VCaP (cell line): Measurements from ENCODE around the gene CHD9.
"Not testable (repeated sequence)": the region's sequence is repeated elsewhere in the genome, so short reads cannot be mapped to it uniquely, and the experiment has no call there.

Source experiments
- H3K27ac ChIP-seq: fragments of 450-650 bp; 2 replicates; pipeline ENCODE4 v1.5.1; 2017
- CTCF ChIP-seq: fragments of 450-650 bp; conservative IDR thresholded peaks from 2 replicates; pipeline ENCODE4 v1.5.1; 2017; ENCODE audit warnings: mild to moderate bottlenecking, moderate library complexity

Gene CHD9

GRCh38 chr16:53159781-53160436 lies 105.1 kb downstream of the CHD9 start:
- peak; percentile 70 for TF ChIP-seq CTCF

GRCh38 chr16:53166099-53166498 lies 111.3 kb downstream of the CHD9 start:
- H3K27ac ChIP-seq, result no peak overlapping the region
- no peak for TF ChIP-seq CTCF

More at GRCh38 chr16:53159781-53160436, 105.1 kb downstream of the CHD9 start:
- no peak overlapping the region for H3K27ac ChIP-seq

GRCh38 chr16:53168744-53169143 lies 114.0 kb downstream of the CHD9 start:
- H3K27ac ChIP-seq, result no peak overlapping the region
- TF ChIP-seq CTCF, result no peak

GRCh38 chr16:53172517-53172916 lies 117.7 kb downstream of the CHD9 start:
- no peak overlapping the region for H3K27ac ChIP-seq
- TF ChIP-seq CTCF, result no peak

- H3K27ac ChIP-seq, result no peak overlapping the region
- TF ChIP-seq CTCF, result no peak
Measured at GRCh38 chr16:53175118-53175517, 120.3 kb downstream of the CHD9 start.

GRCh38 chr16:53176434-53176833 lies 121.6 kb downstream of the CHD9 start:
- no peak overlapping the region for H3K27ac ChIP-seq
- TF ChIP-seq CTCF, result no peak

GRCh38 chr16:53183442-53183841 lies 128.7 kb downstream of the CHD9 start:
- H3K27ac ChIP-seq, result peak overlapping the region; percentile 52; the same call in 1 of the 2 replicates
- no peak for TF ChIP-seq CTCF

- H3K27ac ChIP-seq, result not testable (repeated sequence)
Measured at GRCh38 chr16:53185741-53186140, 130.9 kb downstream of the CHD9 start.
